ENCODE measurements around the gene RAB5B. TPM values are rescaled to one million over a fixed set of nuclear protein-coding genes. Genes with fewer than 3 reads are reported as not detected.
"Not testable (repeated sequence)": the region's sequence is repeated elsewhere in the genome, so short reads cannot be mapped to it uniquely, and the experiment has no call there.

Gene RAB5B
- total and polyA plus RNA-seq, 2 experiments from 2014 or later: 79.1 to 103 TPM

DNA sequence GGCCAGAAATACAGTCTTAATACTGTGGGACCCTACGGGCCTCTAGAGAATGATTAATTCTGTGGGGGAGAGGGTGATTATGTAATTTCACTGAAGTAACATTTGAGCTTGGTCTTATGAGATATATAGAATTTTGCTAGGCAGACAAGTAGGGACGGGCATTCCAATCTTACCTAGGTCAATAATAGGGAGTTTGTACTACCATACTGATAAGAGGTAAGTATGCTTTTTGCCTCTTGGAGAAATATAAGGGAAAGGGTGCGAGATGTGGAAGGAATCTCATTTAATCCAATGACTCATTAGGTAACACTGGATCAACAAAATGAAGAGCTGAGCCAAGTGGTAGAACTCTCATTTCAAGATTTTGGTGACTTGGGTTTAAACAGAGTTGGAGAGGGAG lies 5.2 kb downstream of the RAB5B start:
- Histone ChIP-seq H3K4me1 (ENCODE audit: insufficient read depth) (peaks cover 13% of the 10 kb centered on the region), H3K27me3 (no peaks in the 10 kb centered on the region), H3K9me2 (replicated peaks; ENCODE audit: insufficient read depth) (no peaks in the 10 kb centered on the region), H3K4me3 (no peak overlapping the region), H3K27ac (no peak overlapping the region), H4K20me1 (ENCODE audit: insufficient read depth, poor library complexity, severe bottlenecking) (peaks cover 46% of the 10 kb centered on the region), H3K36me3 (replicated peaks; ENCODE audit: insufficient read depth, low read depth) (no peaks in the 10 kb centered on the region), H3K79me2 (peaks cover 92% of the 10 kb centered on the region), H2AFZ (no peak overlapping the region), H3K4me2 (no peak overlapping the region), H3K9me3 (ENCODE audit: low read depth) (no peaks in the 10 kb centered on the region)
- TF ChIP-seq CTCF (IDR thresholded peaks at IDR 0.05; ENCODE audit: poor library complexity) (no peak), EZH2 (IDR thresholded peaks at IDR 0.05; ENCODE audit: borderline replicate concordance) (no peak), EZH2phosphoT487 (IDR thresholded peaks at IDR 0.05; ENCODE audit: low read depth, severe bottlenecking, unreplicated experiment) (no peak)
- WGBS (ENCODE audit: low lambda C conversion rate, missing lambda C conversion rate): 90% methylated on average over 3 of the region's 3 CpGs
- no peak for DNase-seq (ENCODE audit: low spot score)

DNA sequence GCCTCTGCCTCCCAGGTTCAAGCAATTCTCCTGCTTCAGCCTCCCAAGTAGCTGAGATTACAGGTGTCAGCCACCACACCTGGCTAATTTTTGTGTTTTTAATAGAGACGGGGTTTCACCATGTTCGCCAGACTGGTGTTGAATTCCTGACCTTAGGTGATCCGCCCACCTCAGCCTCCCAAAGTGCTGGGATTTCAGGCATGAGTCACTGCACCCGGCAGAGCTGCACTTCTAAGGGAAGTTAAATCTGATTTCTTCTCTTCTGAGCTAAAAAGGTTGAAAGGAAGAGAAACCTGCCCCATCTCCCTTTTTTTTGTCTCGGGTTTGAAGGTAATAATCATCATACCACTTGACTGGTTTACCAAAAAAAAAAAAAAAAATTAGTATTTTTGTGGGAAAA lies 8.0 kb downstream of the RAB5B start:
- H2AFZ ChIP-seq; H3K27ac ChIP-seq; H3K4me3 ChIP-seq; H3K36me3 ChIP-seq (replicated peaks; ENCODE audit: insufficient read depth, low read depth); H3K9me2 ChIP-seq (replicated peaks; ENCODE audit: insufficient read depth); H3K4me2 ChIP-seq; H3K9me3 ChIP-seq (ENCODE audit: low read depth); H3K4me1 ChIP-seq (ENCODE audit: insufficient read depth); H3K27me3 ChIP-seq; DNase-seq (ENCODE audit: low spot score): not testable (repeated sequence)
- peaks cover 32% of the 10 kb centered on the region for H4K20me1 ChIP-seq (ENCODE audit: insufficient read depth, poor library complexity, severe bottlenecking)
- H3K79me2 ChIP-seq: peaks cover 80% of the 10 kb centered on the region
- 77% methylated on average over 5 of the region's 5 CpGs for WGBS (ENCODE audit: low lambda C conversion rate, missing lambda C conversion rate)

- H3K27ac ChIP-seq: no peak overlapping the region
- peaks cover 75% of the 10 kb centered on the region for H3K79me2 ChIP-seq
- no peak for DNase-seq (ENCODE audit: low spot score)
- H2AFZ ChIP-seq: no peak overlapping the region
- no peak overlapping the region for H3K4me2 ChIP-seq
- no peaks in the 10 kb centered on the region for H3K9me3 ChIP-seq (ENCODE audit: low read depth)
- no peaks in the 10 kb centered on the region for H3K9me2 ChIP-seq (replicated peaks; ENCODE audit: insufficient read depth)
- TF ChIP-seq CTCF (IDR thresholded peaks at IDR 0.05; ENCODE audit: poor library complexity) (no peak), EZH2 (IDR thresholded peaks at IDR 0.05; ENCODE audit: borderline replicate concordance) (no peak), EZH2phosphoT487 (IDR thresholded peaks at IDR 0.05; ENCODE audit: low read depth, severe bottlenecking, unreplicated experiment) (no peak)
- no peaks in the 10 kb centered on the region for H3K27me3 ChIP-seq
- H4K20me1 ChIP-seq (ENCODE audit: insufficient read depth, poor library complexity, severe bottlenecking): peaks cover 27% of the 10 kb centered on the region
- H3K4me3 ChIP-seq: no peak overlapping the region
- H3K36me3 ChIP-seq (replicated peaks; ENCODE audit: insufficient read depth, low read depth): no peaks in the 10 kb centered on the region
- no peaks in the 10 kb centered on the region for H3K4me1 ChIP-seq (ENCODE audit: insufficient read depth)
- WGBS (ENCODE audit: low lambda C conversion rate, missing lambda C conversion rate): 92% methylated on average over 3 of the region's 3 CpGs
Measured at GRCh38 chr12:55982319-55982936, 8.6 kb downstream of the RAB5B start.

DNA sequence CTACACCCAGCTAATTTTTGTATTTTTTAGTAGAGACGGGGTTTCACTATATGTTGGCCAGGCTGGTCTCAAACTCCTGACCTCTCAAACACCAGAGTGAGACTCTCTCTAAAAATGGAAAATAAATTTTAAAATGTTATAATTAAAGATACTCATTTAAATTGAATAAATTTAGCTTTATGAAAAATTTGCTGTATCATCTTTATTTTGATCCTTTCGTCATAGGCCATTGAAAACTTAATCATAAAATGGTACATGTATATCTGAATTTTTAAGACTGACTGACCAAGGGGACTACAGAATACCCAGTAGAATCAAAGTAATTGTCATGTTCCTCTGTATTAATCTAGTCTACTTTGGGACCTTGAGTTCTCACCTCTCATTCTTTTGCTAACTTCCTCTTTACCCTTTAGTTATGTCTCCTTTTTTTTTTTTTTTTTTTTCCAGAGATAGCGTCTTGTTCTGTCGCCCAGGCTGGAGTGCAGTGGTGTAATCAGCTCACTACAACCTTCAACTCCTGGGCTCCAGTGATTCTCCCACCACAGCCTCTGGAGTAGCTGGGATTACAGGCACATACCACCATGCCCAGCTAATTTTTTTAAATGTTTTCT lies 9.5 kb downstream of the RAB5B start:
- no peaks in the 10 kb centered on the region for H3K4me1 ChIP-seq (ENCODE audit: insufficient read depth)
- peaks cover 21% of the 10 kb centered on the region for H4K20me1 ChIP-seq (ENCODE audit: insufficient read depth, poor library complexity, severe bottlenecking)
- H3K9me3 ChIP-seq (ENCODE audit: low read depth): no peaks in the 10 kb centered on the region
- TF ChIP-seq EZH2phosphoT487 (IDR thresholded peaks at IDR 0.05; ENCODE audit: low read depth, severe bottlenecking, unreplicated experiment): no peak
- TF ChIP-seq CTCF (IDR thresholded peaks at IDR 0.05; ENCODE audit: poor library complexity): no peak
- TF ChIP-seq EZH2 (IDR thresholded peaks at IDR 0.05; ENCODE audit: borderline replicate concordance): no peak
- no peak overlapping the region for H2AFZ ChIP-seq
- H3K27ac ChIP-seq: no peak overlapping the region
- no peak overlapping the region for H3K4me2 ChIP-seq
- H3K4me3 ChIP-seq: no peak overlapping the region
- H3K79me2 ChIP-seq: peaks cover 66% of the 10 kb centered on the region
- H3K36me3 ChIP-seq (replicated peaks; ENCODE audit: insufficient read depth, low read depth): no peaks in the 10 kb centered on the region
- DNase-seq (ENCODE audit: low spot score): no peak
- WGBS (ENCODE audit: low lambda C conversion rate, missing lambda C conversion rate): 90% methylated on average over 4 of the region's 4 CpGs
- no peaks in the 10 kb centered on the region for H3K27me3 ChIP-seq
- H3K9me2 ChIP-seq (replicated peaks; ENCODE audit: insufficient read depth): no peaks in the 10 kb centered on the region
